K562 (cell line): ENCODE measurements around the gene AIPL1. TPM values are rescaled to one million over a fixed set of nuclear protein-coding genes. Genes with fewer than 3 reads are reported as not detected.

Experiments used
- C11orf30 ChIP-seq: fragments of 450-650 bp; IDR thresholded peaks from 2 replicates; pipeline ENCODE4 v1.6.1; 2016; ENCODE audit warnings: low read depth, mild to moderate bottlenecking
- ELF4 ChIP-seq: fragments of 450-650 bp; formaldehyde crosslinking; IDR thresholded peaks from 2 replicates; pipeline ENCODE4 v1.4.0; 2022; ENCODE audit warnings: missing genetic modification characterization
- KDM5B ChIP-seq: fragments of 200-600 bp; sonication (generic); IDR thresholded peaks from 2 replicates; pipeline ENCODE4 v1.6.1; 2012; ENCODE audit warnings: low read depth, mild to moderate bottlenecking, moderate library complexity, low read length, control low read depth, inconsistent platforms; ENCODE audit not compliant: insufficient replicate concordance
- LARP7 ChIP-seq: fragments of 450-650 bp; IDR thresholded peaks from 2 replicates; pipeline ENCODE4 v1.6.1; 2016
- MTA2 ChIP-seq: fragments of 450-650 bp; IDR thresholded peaks from 2 replicates; pipeline ENCODE4 v1.6.1; 2016; ENCODE audit warnings: low read depth
- POLR2A ChIP-seq: fragments of 450-650 bp; conservative IDR thresholded peaks from 2 replicates; pipeline ENCODE4 v1.6.1; 2016
- SOX6 ChIP-seq: fragments of 450-650 bp; IDR thresholded peaks from 2 replicates; pipeline ENCODE4 v1.6.1; 2014; ENCODE audit warnings: mild to moderate bottlenecking
- ZBTB43 ChIP-seq: sonication (generic); formaldehyde crosslinking; IDR thresholded peaks from 2 replicates; pipeline ENCODE4 v1.8.0; 2023; ENCODE audit warnings: mild to moderate bottlenecking, missing genetic modification reagents
- ZNF75A ChIP-seq: fragments of 450-650 bp; formaldehyde crosslinking; IDR thresholded peaks from 2 replicates; pipeline ENCODE4 v1.4.0; 2020; ENCODE audit warnings: mild to moderate bottlenecking
- polyA plus RNA-seq, 8 experiments: library from polyadenylated mRNA; depleted of rRNA in 4 of 8; stranded (reverse) in 5 of 8; unstranded in 3 of 8; fragments of >200 nt; fragmentation: Nextera tagmentation in 2 of 8; fragmentation: Illumina TruSeq in 1 of 8; extraction: Ambion mirVana in 2 of 8; extraction: Trizol in 1 of 8; gene quantifications; 2 replicates each; pipeline versions ENCODE4 v1.2.1 to v1.2.3, GENCODE V29; 2011 to 2014; ENCODE audit warnings: inconsistent platforms in 1 of 8, missing spikeins in 1 of 8
- total RNA-seq, 7 experiments: library from RNA; depleted of rRNA in 6 of 7; stranded (reverse); fragments of >200 nt in 6 of 7; fragmentation: Illumina TruSeq in 2 of 7; extraction: Trizol in 2 of 7; gene quantifications; 2 replicates each; pipeline versions ENCODE4 v1.2.1 to v1.2.3, GENCODE V29; 2011 to 2021; ENCODE audit warnings: low replicate concordance in 1 of 7
- TF ChIP-seq, protein P1 (sequence below): fragments of 450-650 bp; IDR thresholded peaks from 2 replicates; pipeline ENCODE4 v1.6.1; 2016

AIPL1 gene
- total and polyA plus RNA-seq, 9 of the 15 experiments (the other 6 are each of a cell fraction or from before 2014, with no cell fraction given): not detected

DNA sequence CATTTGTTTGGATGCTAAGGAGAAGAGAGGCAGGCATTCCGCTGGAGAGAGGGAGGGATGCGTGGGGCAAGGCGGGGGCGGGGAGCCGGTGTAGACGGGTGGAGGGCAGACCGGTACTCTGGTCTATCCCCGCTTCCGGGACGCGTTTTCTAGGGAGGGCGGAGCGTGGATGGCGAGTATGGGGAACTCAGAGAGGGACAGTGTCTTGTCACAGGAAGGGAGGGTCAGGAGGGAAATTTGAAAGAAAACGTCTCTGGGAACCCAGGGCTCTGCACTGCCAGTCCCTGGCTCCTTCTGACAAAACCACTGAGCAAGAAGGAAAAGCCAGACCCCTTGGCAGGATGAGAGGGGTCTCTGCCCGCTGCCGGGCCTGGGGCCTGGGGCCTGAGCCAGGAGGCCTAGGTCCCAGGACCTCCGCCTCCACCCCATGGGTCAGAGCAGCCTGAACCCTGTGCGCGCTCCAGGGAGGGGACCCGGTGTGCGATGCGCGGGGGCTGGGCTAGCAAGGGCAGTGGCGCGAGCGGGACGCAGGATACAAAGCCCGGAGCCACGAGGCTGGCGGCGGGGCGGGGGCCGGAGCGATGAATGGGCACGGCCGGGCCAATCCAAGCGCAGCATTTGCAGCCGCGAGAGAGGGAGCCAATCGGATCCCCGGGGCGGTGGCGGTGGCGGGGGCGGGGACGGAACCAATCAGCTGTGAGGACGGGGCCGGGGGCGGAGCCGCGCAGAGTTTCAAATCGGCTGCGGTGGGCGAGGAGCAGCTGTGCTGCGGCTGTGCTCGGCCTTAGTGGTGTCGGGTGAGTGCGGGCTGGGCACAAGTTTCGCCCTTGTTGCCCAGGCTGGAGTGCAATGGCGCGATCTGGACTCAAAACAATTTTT lies 9.0 kb upstream of the AIPL1 start, which contains the start of gene PIMREG (continued):
- TF ChIP-seq ELF4 (no peak), KDM5B (peak; percentile 43), LARP7 (no peak), MTA2 (no peak), C11orf30 (no peak), POLR2A (peak; percentile 80), ZNF75A (CRISPR knock-in tag) (no peak), SOX6 (no peak), ZBTB43 (CRISPR knock-in tag) (no peak)
- TF ChIP-seq, protein P1, sequence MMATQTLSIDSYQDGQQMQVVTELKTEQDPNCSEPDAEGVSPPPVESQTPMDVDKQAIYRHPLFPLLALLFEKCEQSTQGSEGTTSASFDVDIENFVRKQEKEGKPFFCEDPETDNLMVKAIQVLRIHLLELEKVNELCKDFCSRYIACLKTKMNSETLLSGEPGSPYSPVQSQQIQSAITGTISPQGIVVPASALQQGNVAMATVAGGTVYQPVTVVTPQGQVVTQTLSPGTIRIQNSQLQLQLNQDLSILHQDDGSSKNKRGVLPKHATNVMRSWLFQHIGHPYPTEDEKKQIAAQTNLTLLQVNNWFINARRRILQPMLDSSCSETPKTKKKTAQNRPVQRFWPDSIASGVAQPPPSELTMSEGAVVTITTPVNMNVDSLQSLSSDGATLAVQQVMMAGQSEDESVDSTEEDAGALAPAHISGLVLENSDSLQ: 0 out of 2 replicates have a peak, but pooled peaks have one; percentile 3
